Peyer's patch (tissue), 4 donors: ENCODE data around the gene MRPL1.

Experiments used
- CTCF ChIP-seq, 6 experiments: fragments of 450-650 bp in 4 of 6; fragments of 200-600 bp in 2 of 6; sonication (generic) in 1 of 6; IDR thresholded peaks; one replicate each; pipeline ENCODE4 v1.5.1; 2017 to 2019; ENCODE audit warnings: antibody characterized with exemption in 6 of 6, mild to moderate bottlenecking in 3 of 6, moderate library complexity in 1 of 6
- POLR2A ChIP-seq, 2 donors: fragments of 450-650 bp; IDR thresholded peaks; one replicate each; pipeline ENCODE4 v1.5.1; 2017; ENCODE audit warnings: antibody characterized with exemption in 2 of 2, mild to moderate bottlenecking in 2 of 2, moderate library complexity in 2 of 2

GRCh38 chr4:77854431-77855111 is 8.1 kb upstream of the MRPL1 start:
- no peak for TF ChIP-seq CTCF (IDR thresholded peaks at IDR 0.05)
- no peak for TF ChIP-seq POLR2A (IDR thresholded peaks at IDR 0.05)
